ENCODE data around the gene ABCB10. TPM values are rescaled to one million over a fixed set of nuclear protein-coding genes. Genes with fewer than 3 reads are reported as not detected.
A peak's percentile ranks its signal among the peaks of the same experiment; 100 is the strongest.
"Not testable (repeated sequence)": the region's sequence is repeated elsewhere in the genome, so short reads cannot be mapped to it uniquely, and the experiment has no call there.

ABCB10 gene
- total RNA-seq, 2 experiments from 2014 or later = 16.4 to 27.2 TPM

DNA sequence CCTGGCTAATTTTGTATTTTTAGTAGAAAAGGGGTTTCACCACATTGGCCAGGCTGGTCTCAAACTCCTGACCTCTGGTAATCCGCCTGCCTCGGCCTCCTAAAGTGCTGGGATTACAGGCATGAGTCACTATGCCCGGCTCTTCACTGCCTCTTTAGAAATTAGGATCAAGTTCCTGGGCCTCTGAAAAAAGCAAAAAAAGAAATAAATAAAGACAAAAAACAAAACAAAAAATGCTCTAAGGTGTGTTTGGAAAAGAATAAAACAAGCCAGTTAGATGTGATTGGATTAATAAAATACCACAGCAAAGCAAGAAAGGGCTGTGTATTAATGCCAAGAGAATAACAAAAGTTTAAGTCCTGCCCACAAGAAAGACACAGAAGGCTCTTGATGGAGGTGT is 4.2 kb upstream of the ABCB10 start:
- H3K9me3 ChIP-seq (ENCODE audit: low read length) = no peaks in the 10 kb centered on the region
- POLR2A ChIA-PET = interaction anchor here (0.9 to 1.4 kb wide), 3 partner anchors 10 to 61 kb away, joined by 3 read pairs; no protein-coding TSS in a partner anchor
- H3K9me2 ChIP-seq (ENCODE audit: insufficient read depth, low read length) = no peaks in the 10 kb centered on the region
- H3K4me2 ChIP-seq (ENCODE audit: low read length) = no peak overlapping the region
- peaks cover 2% of the 10 kb centered on the region; the same call in 1 of the 2 replicates for H3K79me2 ChIP-seq (ENCODE audit: insufficient read depth, low read depth, low read length)
- CTCF ChIA-PET (ENCODE audit: unreplicated experiment) = no interaction called here
- peaks cover 5% of the 10 kb centered on the region for H3K4me1 ChIP-seq (ENCODE audit: insufficient read depth, low read length, poor library complexity, severe bottlenecking)
- BruUV-seq (replicated peaks) = no TSS peak
- TF ChIP-seq EZH2phosphoT487 (IDR thresholded peaks at IDR 0.05; ENCODE audit: borderline replicate concordance, low read depth, low read length) = no peak
- TF ChIP-seq, protein P1, sequence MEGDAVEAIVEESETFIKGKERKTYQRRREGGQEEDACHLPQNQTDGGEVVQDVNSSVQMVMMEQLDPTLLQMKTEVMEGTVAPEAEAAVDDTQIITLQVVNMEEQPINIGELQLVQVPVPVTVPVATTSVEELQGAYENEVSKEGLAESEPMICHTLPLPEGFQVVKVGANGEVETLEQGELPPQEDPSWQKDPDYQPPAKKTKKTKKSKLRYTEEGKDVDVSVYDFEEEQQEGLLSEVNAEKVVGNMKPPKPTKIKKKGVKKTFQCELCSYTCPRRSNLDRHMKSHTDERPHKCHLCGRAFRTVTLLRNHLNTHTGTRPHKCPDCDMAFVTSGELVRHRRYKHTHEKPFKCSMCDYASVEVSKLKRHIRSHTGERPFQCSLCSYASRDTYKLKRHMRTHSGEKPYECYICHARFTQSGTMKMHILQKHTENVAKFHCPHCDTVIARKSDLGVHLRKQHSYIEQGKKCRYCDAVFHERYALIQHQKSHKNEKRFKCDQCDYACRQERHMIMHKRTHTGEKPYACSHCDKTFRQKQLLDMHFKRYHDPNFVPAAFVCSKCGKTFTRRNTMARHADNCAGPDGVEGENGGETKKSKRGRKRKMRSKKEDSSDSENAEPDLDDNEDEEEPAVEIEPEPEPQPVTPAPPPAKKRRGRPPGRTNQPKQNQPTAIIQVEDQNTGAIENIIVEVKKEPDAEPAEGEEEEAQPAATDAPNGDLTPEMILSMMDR (conservative IDR thresholded peaks at IDR 0.05; ENCODE audit: low read length) = no peak
- H3K4me3 ChIP-seq (ENCODE audit: low read depth, low read length, poor library complexity, severe bottlenecking) = no peak overlapping the region
- H3K27ac ChIP-seq (ENCODE audit: low read depth, low read length, poor library complexity, severe bottlenecking) = no peak overlapping the region
- intact Hi-C loops (cut with micrococcal nuclease; ENCODE audit: unreplicated experiment) = no loop called here
- no peak overlapping the region for H2AFZ ChIP-seq (ENCODE audit: low read length)
- no peak for DNase-seq (ENCODE audit: low spot score)
- no peaks in the 10 kb centered on the region for H3K36me3 ChIP-seq (ENCODE audit: insufficient read depth, low read length)
- H4K20me1 ChIP-seq (ENCODE audit: insufficient read depth, low read length) = no peaks in the 10 kb centered on the region

DNA sequence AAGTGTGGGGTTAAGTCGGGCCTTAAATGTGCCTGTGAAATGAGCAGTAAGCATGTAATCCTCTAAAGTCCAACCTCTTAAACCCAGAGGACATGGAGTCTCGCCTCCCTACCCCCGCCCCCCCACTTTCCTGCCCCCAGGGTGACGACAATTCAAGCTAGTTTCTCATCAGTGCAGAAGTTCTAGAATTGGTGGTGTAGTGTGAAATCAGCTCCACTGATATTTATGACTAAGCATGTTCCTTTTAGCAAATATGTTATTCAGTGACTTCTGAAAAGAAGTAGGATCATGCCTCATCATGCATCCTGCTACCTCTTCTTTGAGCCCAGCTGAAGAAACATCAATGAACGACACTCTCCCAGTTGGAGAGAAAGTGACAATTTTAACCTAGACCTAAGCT is 2.6 kb upstream of the ABCB10 start:
- no peak for DNase-seq (ENCODE audit: low spot score)
- no TSS peak for BruUV-seq (replicated peaks)
- H3K4me3 ChIP-seq (ENCODE audit: low read depth, low read length, poor library complexity, severe bottlenecking) = no peak overlapping the region
- TF ChIP-seq, protein P1 (conservative IDR thresholded peaks at IDR 0.05; ENCODE audit: low read length) = no peak
- no peak for TF ChIP-seq EZH2phosphoT487 (IDR thresholded peaks at IDR 0.05; ENCODE audit: borderline replicate concordance, low read depth, low read length)
- ChIA-PET POLR2A (interaction anchor here (1.2 to 1.4 kb wide), 3 partner anchors 27 to 63 kb away, joined by 3 to 6 read pairs (median 4); no protein-coding TSS in a partner anchor), CTCF (ENCODE audit: unreplicated experiment) (no interaction called here)
- no peaks in the 10 kb centered on the region for H3K9me2 ChIP-seq (ENCODE audit: insufficient read depth, low read length)
- H2AFZ ChIP-seq (ENCODE audit: low read length) = no peak overlapping the region
- no peak overlapping the region for H3K4me2 ChIP-seq (ENCODE audit: low read length)
- no peaks in the 10 kb centered on the region for H3K9me3 ChIP-seq (ENCODE audit: low read length)
- H3K79me2 ChIP-seq (ENCODE audit: insufficient read depth, low read depth, low read length) = peaks cover 17% of the 10 kb centered on the region; the same call in 1 of the 2 replicates
- peaks cover 17% of the 10 kb centered on the region for H3K4me1 ChIP-seq (ENCODE audit: insufficient read depth, low read length, poor library complexity, severe bottlenecking)
- no peak overlapping the region for H3K27ac ChIP-seq (ENCODE audit: low read depth, low read length, poor library complexity, severe bottlenecking)
- H4K20me1 ChIP-seq (ENCODE audit: insufficient read depth, low read length) = no peaks in the 10 kb centered on the region
- intact Hi-C loops (cut with micrococcal nuclease; ENCODE audit: unreplicated experiment) = no loop called here
- no peaks in the 10 kb centered on the region for H3K36me3 ChIP-seq (ENCODE audit: insufficient read depth, low read length)

DNA sequence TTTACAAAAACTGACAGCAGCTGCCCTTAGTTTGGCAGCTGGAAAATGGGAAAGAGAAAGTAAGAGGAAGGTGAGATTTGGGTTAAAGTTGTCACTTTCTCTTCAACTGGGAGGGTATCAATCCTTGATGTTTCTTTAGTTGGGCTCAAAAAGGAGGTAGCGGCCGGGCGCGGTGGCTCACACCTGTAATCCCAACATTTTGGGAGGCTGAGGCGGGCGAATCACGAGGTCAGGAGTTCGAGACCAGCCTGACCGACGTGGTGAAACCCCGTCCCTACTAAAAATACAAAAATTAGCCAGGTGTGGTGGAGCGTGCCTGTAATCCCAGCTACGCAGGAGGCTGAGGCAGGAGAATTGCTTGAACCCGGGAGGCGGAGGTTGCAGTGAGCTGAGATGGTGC is 1.6 kb upstream of the ABCB10 start:
- POLR2A ChIA-PET = interaction anchor here (1.2 to 1.4 kb wide), 2 partner anchors 59 to 64 kb away, joined by 4 to 6 read pairs; no protein-coding TSS in a partner anchor
- intact Hi-C loops (cut with micrococcal nuclease; ENCODE audit: unreplicated experiment); H3K4me3 ChIP-seq (ENCODE audit: low read depth, low read length, poor library complexity, severe bottlenecking); H4K20me1 ChIP-seq (ENCODE audit: insufficient read depth, low read length); DNase-seq (ENCODE audit: low spot score); H3K27ac ChIP-seq (ENCODE audit: low read depth, low read length, poor library complexity, severe bottlenecking); H3K9me3 ChIP-seq (ENCODE audit: low read length); H3K9me2 ChIP-seq (ENCODE audit: insufficient read depth, low read length); H3K36me3 ChIP-seq (ENCODE audit: insufficient read depth, low read length); BruUV-seq (replicated peaks); CTCF ChIA-PET (ENCODE audit: unreplicated experiment); H2AFZ ChIP-seq (ENCODE audit: low read length): not testable (repeated sequence)
- H3K4me1 ChIP-seq (ENCODE audit: insufficient read depth, low read length, poor library complexity, severe bottlenecking) = peaks cover 17% of the 10 kb centered on the region
- H3K4me2 ChIP-seq (ENCODE audit: low read length) = peak overlapping the region; percentile 54; the same call in 1 of the 2 replicates
- peaks cover 17% of the 10 kb centered on the region; the same call in 1 of the 2 replicates for H3K79me2 ChIP-seq (ENCODE audit: insufficient read depth, low read depth, low read length)

DNA sequence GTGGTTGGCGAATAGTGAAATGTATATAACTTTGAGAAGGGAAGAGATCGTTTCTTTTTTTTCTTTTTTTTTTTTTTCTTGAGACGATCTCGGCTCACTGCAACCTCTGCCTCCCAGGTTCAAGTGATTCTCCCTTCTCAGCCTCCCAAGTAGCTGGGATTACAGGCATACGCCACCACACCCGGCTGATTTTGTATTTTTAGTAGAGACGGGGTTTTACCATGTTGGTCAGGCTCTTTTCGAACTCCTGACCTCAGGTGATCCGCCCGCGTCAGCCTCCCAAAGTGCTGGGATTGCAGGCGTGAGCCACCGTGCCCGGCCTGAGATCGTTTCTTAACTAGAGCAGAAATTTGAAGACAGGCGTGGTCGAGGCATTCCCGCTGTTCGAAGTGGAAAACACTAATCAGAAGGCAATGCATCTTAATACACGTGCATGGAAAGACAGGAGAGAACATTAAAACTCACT is 862 bp upstream of the ABCB10 start:
- H3K27ac ChIP-seq (ENCODE audit: low read depth, low read length, poor library complexity, severe bottlenecking); H3K36me3 ChIP-seq (ENCODE audit: insufficient read depth, low read length); H3K9me2 ChIP-seq (ENCODE audit: insufficient read depth, low read length); CTCF ChIA-PET (ENCODE audit: unreplicated experiment); H4K20me1 ChIP-seq (ENCODE audit: insufficient read depth, low read length); H3K9me3 ChIP-seq (ENCODE audit: low read length); DNase-seq (ENCODE audit: low spot score): not testable (repeated sequence)
- intact Hi-C loops (cut with micrococcal nuclease; ENCODE audit: unreplicated experiment) = loop anchor here (1.0 to 5.0 kb wide), 4 partner anchors 51 to 1863 kb away; partner anchors contain the start of genes EGLN1, NUP133, TAF5L and URB2
- Histone ChIP-seq H3K4me2 (ENCODE audit: low read length) (peak overlapping the region; percentile 54), H3K4me3 (ENCODE audit: low read depth, low read length, poor library complexity, severe bottlenecking) (peak overlapping the region; percentile 79), H2AFZ (ENCODE audit: low read length) (peak overlapping the region; percentile 64), H3K4me1 (ENCODE audit: insufficient read depth, low read length, poor library complexity, severe bottlenecking) (peaks cover 17% of the 10 kb centered on the region), H3K79me2 (ENCODE audit: insufficient read depth, low read depth, low read length) (peaks cover 17% of the 10 kb centered on the region; the same call in 1 of the 2 replicates)
- POLR2A ChIA-PET = interaction anchor here (0.6 to 2.6 kb wide), 7 partner anchors 30 to 746 kb away, joined by 3 to 17 read pairs (median 3); partner anchors contain the start of gene NUP133
- BruUV-seq (replicated peaks) = TSS peak; percentile 86

Measured in OCI-LY7 (cell line).